GM19035 (cell line): Measurements from ENCODE around the gene LRFN4.

ENCODE experiments used
- ATAC-seq: cut with Tn5 transposase; IDR thresholded peaks from one replicate; pipeline ENCODE4 v1.9.1; 2021; ENCODE audit not compliant: unreplicated experiment

Gene LRFN4

DNA sequence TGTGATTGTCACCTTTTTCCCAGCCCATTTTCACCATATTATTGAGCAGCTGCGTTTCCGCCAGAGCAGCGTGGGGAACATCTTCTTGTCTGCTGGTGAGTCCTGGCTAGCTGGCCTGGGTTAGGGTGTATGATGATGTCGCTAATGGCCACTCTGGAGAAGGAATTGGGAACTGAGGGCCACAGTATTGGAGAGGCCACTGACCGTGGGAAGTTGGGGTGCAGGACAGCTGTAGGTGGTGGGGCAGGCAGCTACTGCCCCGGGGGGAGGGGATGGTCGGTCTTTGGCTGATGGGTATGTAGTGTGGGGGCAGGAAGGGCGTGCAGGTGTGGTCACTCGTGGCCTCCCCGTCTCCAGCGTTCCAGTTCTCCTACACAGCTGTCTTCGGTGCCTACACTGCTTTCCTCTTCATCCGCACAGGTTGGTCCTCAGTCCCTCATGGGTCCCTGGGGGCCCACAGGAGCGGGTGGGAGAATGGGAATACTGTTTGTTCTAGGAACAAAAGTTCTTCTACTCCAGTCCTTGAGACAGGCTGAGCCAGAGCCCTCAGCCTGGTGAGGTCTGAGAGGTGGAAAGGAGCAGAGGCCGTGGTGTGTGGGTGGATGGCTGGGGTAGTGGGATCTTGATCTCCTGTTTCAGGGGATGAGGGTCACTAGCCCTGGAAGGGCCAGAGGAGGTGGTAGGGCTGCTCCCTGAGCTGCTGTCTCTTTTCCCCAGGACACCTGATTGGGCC is 11.6 kb upstream of the LRFN4 start:
- no peak for ATAC-seq

DNA sequence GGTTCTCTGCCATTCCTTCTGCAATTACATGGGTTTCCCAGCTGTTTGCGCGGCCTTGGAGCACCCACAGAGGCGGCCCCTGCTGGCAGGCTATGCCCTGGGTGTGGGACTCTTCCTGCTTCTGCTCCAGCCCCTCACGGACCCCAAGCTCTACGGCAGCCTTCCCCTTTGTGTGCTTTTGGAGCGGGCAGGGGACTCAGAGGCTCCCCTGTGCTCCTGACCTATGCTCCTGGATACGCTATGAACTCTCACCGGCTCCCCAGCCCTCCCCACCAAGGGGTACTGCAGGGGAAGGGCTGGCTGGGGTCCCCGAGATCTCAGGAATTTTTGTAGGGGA is 11.0 kb upstream of the LRFN4 start:
- no peak for ATAC-seq

DNA sequence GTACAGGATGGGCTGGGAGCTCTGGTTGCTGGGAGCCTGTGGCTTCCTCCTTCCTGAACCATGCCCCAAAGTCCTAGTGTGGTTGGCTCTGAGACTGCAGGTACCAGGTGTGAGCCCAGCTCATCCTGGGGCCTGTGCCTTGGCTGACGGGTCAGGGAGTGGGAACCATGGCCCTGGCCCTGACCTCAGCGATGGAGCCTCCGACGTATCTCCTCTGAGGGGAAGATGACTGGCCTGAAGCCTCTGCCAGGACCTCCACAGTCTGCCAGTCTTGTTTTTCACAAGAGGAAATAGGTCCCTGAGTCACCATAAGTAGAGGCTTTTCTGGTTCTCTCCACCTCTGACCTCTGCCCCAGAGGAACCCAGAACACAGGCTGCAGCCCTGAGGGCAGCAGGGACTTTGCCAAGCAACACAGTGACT is 10.2 kb upstream of the LRFN4 start:
- ATAC-seq, result no peak

GRCh38 chr11:66847461-66848232 is 9.2 kb upstream of the LRFN4 start:
- no peak for ATAC-seq

DNA sequence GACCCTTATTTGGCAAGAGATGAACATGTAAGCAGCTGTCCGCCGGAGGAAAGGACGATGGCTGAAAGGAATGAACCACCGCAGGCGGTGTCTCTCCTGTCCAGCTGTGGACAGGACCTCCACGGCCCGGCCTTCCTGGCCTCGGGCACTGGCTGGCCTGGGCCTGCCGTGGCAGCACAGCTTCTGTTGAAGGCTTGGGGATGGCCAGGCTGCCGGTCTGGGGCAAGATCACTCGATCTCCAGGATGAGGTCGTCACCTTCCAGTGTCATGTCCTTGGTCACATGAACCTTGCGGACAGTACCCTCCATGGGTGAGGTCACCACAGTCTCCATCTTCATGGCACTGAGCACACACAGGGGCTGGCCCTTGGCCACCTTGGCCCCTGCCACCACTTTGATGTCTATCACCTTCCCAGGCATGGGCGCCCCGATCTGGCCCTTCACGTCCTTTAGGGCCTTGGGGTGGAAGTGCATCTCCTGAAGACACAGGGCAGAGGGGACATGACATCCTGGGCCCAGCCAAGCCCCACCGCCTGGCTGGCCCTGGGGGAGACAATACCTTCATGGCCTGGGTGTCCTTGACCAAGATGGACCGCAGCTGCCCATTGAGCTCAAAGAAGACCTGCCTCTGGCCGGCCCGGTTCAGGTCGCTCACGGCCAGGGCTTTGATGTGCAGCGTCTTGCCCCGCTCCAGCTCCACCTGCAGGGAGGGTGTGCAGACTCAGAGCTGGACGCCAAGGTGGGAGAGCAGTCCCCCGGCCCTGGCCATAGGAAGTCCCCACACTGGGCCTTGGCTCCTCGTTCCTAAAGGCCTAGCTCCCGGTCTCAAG is 8.0 kb upstream of the LRFN4 start:
- ATAC-seq, result no peak

- ATAC-seq, result no peak
These were observed 7.2 kb upstream of the LRFN4 start for GRCh38 chr11:66849501-66850234.

DNA sequence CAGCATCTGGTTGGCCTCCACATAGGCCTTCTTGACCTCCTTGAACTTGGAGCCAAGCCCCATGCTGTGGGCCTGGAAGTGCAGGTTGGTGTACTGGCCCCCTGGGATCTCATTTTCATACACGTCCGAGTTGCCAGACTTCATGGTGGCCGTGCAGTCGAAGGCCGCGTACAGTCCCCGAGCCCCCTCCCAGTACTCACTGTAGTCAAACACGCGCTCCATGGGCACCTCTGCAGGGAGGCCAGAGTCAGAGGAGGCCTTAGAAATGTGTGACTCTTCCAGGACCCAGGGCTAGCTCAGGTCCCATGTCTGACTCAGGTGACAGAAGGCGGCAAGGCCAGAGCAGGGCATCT is 6.7 kb upstream of the LRFN4 start:
- no peak for ATAC-seq

GRCh38 chr11:66850588-66851238 is 6.2 kb upstream of the LRFN4 start:
- no peak for ATAC-seq

GRCh38 chr11:66851239-66851596 is 5.6 kb upstream of the LRFN4 start:
- ATAC-seq, result no peak

DNA sequence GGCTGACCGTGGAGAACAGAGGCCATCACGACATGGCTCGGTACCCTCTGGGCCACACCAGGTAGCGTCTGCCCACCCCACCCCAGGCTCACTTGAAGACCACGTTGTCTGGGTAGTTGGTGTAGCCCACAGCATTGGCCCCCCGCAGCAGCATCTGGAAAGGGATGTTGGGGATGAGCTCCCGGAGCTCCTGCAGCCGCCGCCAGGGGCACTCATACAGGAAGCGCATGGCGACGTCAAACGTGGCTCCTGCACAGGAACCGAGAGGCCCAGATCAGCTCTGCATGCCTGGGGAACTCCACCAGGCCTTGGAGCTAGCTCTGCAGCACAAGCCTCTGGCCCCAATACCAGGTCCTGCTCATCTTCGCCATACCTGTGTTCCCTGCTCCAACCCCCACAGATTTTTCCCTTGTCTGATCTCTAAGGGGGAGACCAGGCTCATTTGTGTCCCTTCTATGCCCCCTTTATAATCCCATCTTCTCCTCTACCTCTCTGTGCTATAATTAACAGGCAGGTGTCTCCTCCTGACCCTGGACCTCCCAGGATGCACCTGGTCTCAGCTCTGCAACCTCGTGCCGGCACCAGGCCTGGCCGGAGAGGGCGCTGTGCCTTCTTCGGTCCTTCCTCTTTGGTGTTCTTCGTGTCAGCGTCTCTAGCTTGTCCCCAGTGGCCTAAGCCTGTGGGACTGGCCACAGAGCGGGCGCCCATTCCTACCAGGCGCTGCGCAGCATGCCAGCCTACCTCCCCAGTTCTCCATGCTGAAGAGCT is 5.0 kb upstream of the LRFN4 start:
- ATAC-seq, result no peak

- ATAC-seq, result no peak
These were observed 4.2 kb upstream of the LRFN4 start for GRCh38 chr11:66852466-66853241.

- ATAC-seq, result no peak
These were observed 3.3 kb upstream of the LRFN4 start for GRCh38 chr11:66853242-66854229.

GRCh38 chr11:66854231-66854661 is 2.6 kb upstream of the LRFN4 start:
- ATAC-seq, result no peak

- ATAC-seq, result no peak
These were observed 2.1 kb upstream of the LRFN4 start for GRCh38 chr11:66854729-66855211.

DNA sequence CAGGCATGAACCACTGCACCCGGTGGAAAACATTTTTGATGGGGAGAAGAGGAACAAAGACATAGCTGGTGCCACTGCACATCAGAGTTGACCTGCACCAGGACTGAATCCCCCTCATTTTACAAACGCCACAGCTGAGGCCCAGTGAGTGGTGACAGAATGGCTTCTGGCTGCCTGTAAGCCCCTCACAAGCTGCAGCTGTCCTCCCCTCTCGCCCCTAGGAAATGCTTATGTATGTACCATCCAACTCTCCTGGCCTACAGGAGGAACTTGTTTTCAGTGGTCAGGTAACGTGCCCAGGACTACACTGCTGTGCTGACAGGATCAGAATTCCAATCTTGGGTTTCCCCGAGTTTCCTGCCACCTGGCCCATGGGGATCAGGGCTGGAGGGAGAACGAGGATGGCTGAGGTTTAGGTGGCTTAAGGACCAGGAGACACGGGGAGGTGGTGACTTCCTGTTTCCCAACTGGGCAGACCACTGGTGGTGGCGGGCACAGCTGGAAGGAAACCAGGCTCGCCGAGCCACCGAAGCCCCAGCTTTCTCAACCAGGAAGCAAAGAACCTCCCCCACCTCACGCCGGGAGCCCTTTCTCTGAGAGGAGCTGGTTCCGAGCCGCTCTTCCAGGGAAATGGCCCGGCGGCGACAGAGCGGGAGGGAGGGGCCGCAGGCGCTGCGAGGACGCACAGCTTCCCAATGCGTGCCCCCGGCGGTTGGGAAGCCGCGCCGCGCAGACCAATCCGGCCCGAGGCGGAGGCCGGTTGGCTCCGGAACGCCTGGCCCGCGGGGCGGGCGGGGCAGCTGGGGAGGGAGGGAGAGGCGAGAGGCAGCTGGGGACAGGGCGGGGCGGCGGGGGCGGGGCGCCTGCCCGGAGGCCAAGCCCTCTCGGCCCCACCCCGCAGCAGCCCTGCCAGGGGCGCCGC is 1.0 kb upstream of the LRFN4 start:
- peak; percentile 63 for ATAC-seq

- ATAC-seq, result peak; percentile 5
These were observed 516 bp downstream of the LRFN4 start for GRCh38 chr11:66857234-66857926.
